ENCODE data around the gene CDH3.

CDH3 gene

GRCh38 chr16:68646953-68647659 is 2.0 kb downstream of the CDH3 start:
- DNase-seq (ENCODE audit: low spot score) = no peak

GRCh38 chr16:68651136-68651535 is 6.0 kb downstream of the CDH3 start:
- FAIRE-seq (no peak), DNase-seq (ENCODE audit: low spot score) (no peak)

More at GRCh38 chr16:68646953-68647659, 2.0 kb downstream of the CDH3 start:
- no peak for FAIRE-seq

DNA sequence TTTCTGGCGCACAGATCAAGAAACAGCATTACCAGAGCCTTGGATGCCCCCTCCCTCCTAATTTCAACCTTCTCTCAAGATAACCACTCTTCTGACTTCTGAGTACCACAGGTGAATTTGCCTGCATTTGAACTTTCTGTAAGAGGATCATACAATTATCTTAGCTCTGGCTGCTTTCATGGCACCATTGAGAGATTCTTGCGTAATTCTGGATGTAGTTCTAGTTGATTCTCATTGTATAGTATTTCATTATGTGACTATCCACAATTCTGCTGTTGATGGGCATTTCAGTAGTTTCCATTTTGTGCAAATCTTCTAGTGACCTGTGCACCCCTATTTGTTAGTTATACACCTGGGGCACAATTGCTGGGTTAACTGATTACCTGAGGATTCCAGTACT is 7.5 kb downstream of the CDH3 start:
- DNase-seq (ENCODE audit: low spot score) (no peak), FAIRE-seq (no peak)

DNA sequence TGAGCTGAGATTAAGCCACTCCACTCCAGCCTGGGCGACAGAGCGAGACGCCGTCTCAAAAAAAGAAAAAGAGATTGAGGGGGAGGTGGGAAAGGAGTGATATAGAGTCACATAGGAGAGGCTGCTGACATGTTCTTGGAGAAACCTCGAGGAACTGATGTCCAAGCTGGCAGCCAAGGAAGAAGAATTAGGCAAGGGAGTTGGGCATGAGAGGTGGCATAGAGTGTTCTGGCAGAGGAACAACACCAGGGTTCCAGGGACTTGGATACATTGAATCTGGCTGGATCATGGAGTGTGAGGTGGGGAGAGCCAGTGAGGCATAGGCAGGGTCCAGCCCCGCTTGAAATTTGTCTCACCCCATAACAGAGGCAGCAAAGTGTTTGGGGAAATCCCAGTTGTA is 10.7 kb downstream of the CDH3 start:
- DNase-seq (ENCODE audit: low spot score) = no peak
- no peak for FAIRE-seq

DNA sequence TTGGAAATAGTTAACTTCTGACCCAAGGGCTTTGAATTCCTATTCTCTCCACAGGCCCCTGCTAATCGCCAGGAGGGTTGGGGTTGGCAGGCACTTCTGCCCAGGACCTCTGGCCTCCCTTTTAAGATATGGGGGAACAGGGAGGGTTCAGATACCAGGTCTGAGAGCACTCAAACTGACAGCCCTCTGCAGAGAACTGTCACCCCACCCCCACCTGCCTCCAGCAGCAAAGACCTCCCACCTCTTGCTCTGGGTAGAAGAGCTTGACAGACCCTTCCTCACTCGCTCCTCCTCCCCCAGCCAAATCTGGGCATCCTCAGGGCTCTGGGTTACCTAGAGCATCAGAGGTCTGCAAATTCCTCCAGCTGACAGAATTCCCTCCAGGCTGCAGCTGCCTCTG is 11.6 kb downstream of the CDH3 start:
- DNase-seq (ENCODE audit: low spot score) = no peak
- FAIRE-seq = no peak

GRCh38 chr16:68658341-68658973 is 13.3 kb downstream of the CDH3 start:
- FAIRE-seq (peak; percentile 62), DNase-seq (ENCODE audit: low spot score) (peak; percentile 87)

DNA sequence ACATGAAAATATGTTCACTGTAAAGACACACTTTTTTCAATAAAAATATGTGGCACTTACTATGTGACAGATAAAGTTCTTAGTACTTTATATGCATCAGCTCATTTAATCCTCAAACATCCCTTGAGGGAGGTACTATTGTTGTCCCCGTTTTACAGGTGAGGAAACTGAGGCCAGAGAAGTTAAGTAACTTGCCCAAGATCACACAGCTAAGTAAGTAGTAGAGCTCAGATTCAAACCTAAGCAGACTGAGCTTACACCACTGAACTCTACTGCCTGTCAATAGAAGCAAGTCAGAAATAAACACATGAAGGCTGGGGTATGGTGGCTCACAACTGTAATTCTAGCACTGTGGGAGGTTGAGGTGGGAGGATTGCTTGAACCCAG is 13.9 kb downstream of the CDH3 start:
- no peak for DNase-seq (ENCODE audit: low spot score)
- no peak for FAIRE-seq

- DNase-seq (ENCODE audit: low spot score) = no peak
- no peak for FAIRE-seq
Observed at GRCh38 chr16:68659412-68660358, 14.6 kb downstream of the CDH3 start.

DNA sequence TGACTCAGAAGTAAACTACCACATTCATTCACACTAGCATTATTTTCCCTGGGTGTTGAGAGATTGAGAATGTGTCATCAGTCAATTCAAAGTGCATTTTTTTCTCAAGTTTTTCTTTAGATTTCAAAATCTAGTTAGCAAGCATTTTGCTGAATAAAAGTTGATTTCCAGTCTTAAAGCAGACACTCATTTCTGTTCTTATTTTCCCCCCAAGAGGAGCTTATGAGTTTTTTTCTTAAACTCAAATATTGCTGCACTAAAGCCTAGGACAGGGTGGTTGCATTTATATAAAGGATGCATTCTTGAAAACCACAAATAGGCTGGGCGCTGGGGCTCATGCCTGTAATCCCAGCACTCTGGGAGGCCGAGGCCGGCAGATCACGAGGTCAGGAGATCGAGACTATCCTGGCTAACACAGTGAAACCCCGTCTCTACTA is 15.3 kb downstream of the CDH3 start:
- DNase-seq (ENCODE audit: low spot score) (peak; percentile 20), FAIRE-seq (no peak)

- FAIRE-seq = no peak
- no peak for DNase-seq (ENCODE audit: low spot score)
Observed at GRCh38 chr16:68662035-68662434, 16.9 kb downstream of the CDH3 start.

DNA sequence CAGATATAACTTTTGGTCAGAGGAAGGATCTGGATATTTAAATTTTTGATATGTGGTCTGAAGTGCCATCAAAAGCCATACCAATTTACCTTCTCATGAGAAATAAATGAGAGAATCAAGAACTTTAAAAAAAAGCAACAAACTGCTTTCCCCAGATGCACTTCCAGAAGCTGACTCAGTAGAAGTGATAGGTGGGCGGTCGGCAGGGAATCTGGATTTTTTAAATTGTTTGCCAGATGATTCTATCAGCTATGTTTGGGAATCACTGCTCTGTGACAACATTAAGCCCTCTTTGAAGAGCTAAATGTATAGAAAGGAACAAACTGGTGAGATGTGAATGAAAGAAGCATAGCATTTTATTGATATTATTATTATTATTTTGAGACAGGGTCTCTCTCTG is 19.2 kb downstream of the CDH3 start:
- no peak for FAIRE-seq
- DNase-seq (ENCODE audit: low spot score) = no peak

GRCh38 chr16:68665501-68665900 is 20.4 kb downstream of the CDH3 start:
- FAIRE-seq (no peak), DNase-seq (ENCODE audit: low spot score) (peak; percentile 74)

DNA sequence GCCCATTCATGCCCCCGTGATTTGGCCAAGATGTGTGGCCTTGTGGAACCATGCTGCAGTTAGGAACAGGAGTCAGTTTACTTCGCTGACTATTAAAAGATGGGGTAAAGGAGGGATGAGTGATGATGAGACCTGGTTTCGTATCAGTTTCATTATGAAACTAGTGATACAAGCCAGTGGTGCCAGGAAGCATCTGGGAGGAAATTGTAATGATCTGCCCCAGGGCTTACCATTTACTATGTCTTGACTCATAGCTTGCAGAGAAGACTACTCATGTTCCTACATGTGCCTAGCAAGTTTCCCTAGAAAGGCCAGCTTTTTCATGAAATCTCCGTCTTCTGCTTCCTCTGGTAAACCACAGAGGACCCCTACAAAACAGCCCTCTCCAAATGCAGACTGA is 23.2 kb downstream of the CDH3 start:
- DNase-seq (ENCODE audit: low spot score) (no peak), FAIRE-seq (no peak)

DNA sequence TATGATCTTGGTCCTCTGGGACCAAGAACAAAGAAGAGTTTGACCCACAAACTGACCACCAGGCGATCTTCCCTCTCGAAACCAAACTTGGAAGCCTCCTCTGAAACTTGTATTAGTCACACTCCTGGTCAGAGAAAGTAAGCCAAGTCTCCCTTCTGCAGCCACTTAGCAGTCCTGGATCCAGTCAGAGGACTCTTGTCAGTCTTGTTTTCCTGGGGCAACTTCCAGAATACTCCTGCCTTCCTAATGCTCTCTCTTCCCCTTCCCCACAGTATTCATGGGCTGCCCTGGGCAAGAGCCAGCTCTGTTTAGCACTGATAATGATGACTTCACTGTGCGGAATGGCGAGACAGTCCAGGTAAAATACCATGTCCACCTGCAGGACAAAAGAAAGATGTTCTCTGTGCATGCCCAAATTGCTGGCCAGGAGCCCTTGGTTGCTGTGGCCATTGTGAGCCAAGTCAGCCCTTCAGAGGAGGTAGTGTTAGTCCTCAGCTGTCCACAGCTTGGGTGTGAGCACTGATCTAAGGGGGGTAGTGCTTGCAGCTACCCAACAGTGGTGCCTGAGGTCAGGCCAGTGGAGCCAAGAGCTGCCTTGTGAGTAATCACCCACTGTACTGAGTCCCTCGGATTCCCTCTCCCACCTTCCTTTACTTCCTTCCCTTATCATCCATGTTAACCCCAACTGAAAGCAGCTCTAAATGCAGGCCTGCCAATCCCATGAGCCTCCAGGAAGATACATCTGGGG is 31.2 kb downstream of the CDH3 start:
- DNase-seq (ENCODE audit: low spot score) = no peak
- FAIRE-seq = no peak

DNA sequence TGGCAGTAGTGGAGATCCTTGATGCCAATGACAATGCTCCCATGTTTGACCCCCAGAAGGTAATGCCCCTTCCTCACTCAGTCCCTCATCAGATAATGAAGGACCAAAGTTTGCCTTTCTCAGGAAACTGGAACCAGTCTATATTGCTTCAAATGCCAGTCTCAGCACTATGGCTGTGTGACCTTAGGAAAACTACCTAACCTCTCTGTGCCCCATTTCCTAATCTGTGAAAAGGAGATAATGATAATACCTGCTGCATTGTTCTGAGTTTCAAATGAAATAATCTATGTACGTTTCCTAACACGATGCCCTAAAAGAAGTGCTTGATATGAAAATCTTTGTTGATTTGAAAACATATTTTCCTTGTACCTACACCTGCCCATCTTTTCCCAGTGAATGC is 35.9 kb downstream of the CDH3 start:
- no peak for FAIRE-seq
- DNase-seq (ENCODE audit: low spot score) = no peak

DNA sequence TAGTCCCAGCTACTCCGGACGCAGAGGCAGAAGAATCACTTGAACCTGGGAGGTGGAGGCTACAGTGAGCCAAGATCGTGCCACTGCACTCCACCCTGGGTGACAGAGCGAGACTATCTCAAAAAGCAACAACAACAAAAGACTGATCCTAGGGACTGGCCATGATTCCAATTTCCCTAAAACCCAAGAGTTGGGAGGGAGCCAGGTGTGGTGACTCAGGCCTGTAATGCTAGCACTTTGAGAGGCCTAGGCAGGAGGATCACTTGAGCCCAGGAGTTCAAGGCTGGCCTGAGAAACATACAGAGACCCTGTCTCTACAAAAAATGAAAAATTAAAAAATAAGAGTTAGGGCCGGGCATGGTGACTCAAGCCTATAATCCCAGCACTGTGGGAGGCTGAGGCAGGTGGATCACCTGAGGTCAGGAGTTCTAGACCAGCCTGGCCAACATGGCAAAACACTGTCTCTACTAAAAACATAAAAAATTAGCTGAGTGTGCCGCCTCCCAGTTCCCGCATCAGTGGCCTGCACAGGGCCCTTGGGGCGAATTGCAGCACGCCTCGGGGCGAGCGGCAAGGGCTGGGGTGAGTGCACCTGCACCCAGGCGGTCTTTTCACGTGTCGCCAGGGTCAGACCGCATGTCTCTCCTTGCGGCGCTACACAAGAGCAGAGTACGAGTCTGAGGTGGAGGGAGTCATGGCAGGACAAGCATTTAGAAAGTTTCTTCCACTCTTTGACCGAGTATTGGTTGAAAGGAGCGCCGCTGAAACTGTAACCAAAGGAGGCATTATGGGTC is 40.8 kb downstream of the CDH3 start:
- no peak for FAIRE-seq
- no peak for DNase-seq (ENCODE audit: low spot score)

- no peak for FAIRE-seq
Observed at GRCh38 chr16:68686905-68687304, 41.8 kb downstream of the CDH3 start.

GRCh38 chr16:68689921-68690320 is 44.8 kb downstream of the CDH3 start:
- FAIRE-seq = no peak
- no peak for DNase-seq (ENCODE audit: low spot score)

More at GRCh38 chr16:68686905-68687304, 41.8 kb downstream of the CDH3 start:
- no peak for DNase-seq (ENCODE audit: low spot score)

GRCh38 chr16:68695575-68695974 is 50.5 kb downstream of the CDH3 start:
- DNase-seq (ENCODE audit: low spot score) (no peak), FAIRE-seq (no peak)

DNA sequence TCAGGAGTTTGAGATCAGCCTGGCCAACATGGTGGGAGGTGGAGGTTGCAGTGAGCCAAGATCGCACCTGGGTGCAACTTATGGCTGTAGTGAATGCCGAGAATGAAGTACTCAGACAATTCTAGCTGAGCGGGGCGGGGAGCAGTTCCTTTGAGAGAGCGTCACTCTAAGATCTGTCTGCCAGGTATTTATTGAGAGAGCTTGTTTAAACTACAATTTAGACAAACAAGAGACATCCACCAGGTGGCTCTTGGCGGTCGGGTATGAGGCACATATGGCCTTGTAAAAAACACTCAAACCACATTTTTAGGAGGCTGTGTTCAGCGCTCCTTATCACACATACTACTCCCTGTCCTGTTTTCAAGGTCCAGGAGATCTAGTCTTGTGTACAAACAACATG is 51.4 kb downstream of the CDH3 start:
- no peak for FAIRE-seq

GRCh38 chr16:68698091-68698490 is 53.0 kb downstream of the CDH3 start:
- DNase-seq (ENCODE audit: low spot score) = no peak
- no peak for FAIRE-seq

More for the DNA sequence above, 51.4 kb downstream of the CDH3 start:
- no peak for DNase-seq (ENCODE audit: low spot score)
